GM19372 (cell line): ENCODE results near the gene KMT2A.

Experiments used
- ATAC-seq: cut with Tn5 transposase; IDR thresholded peaks from one replicate; pipeline ENCODE4 v1.9.1; 2021; ENCODE audit warnings: mild to moderate bottlenecking, low read depth, moderate library complexity; ENCODE audit not compliant: unreplicated experiment

Gene KMT2A

GRCh38 chr11:118574636-118575035, 138.3 kb downstream of the KMT2A start:
- no peak for ATAC-seq
